MM.1S (cell line): ENCODE results near the gene NCKAP5.

Experiments
- DNase-seq: peaks from one replicate; pipeline ENCODE4 v3.0.0-alpha.2; 2015
- H2AFZ ChIP-seq: fragments of 300-600 bp; sonication (generic); 2 replicates; pipeline ENCODE4 v1.6.0; 2016; ENCODE audit warnings: antibody characterized with exemption, low read length
- H3F3A ChIP-seq: fragments of 300-600 bp; sonication (generic); 2 replicates; pipeline ENCODE4 v1.6.1; 2016; ENCODE audit warnings: mild to moderate bottlenecking, antibody characterized with exemption, low read length, moderate library complexity, mixed read lengths; ENCODE audit not compliant: insufficient read depth
- H3K27ac ChIP-seq: fragments of 300-600 bp; sonication (generic); 2 replicates; pipeline ENCODE4 v1.5.1; 2016; ENCODE audit warnings: mild to moderate bottlenecking, low read length
- H3K27me3 ChIP-seq: fragments of 300-600 bp; sonication (generic); replicated peaks from 2 replicates; pipeline ENCODE4 v1.6.0; 2016; ENCODE audit warnings: low read length; ENCODE audit not compliant: insufficient read depth
- H3K36me3 ChIP-seq: fragments of 300-600 bp; sonication (generic); replicated peaks from 2 replicates; pipeline ENCODE4 v1.6.1; 2016; ENCODE audit warnings: mild to moderate bottlenecking, low read length, mixed read lengths; ENCODE audit not compliant: insufficient read depth
- H3K4me1 ChIP-seq: fragments of 300-600 bp; sonication (generic); 2 replicates; pipeline ENCODE4 v1.6.1; 2016; ENCODE audit warnings: low read length, mixed read lengths
- H3K4me2 ChIP-seq: fragments of 300-600 bp; sonication (generic); 2 replicates; pipeline ENCODE4 v1.6.0; 2016; ENCODE audit warnings: low read depth, low read length
- H3K4me3 ChIP-seq: fragments of 300-600 bp; sonication (generic); 2 replicates; pipeline ENCODE4 v1.5.1; 2016; ENCODE audit warnings: low read length, mixed read lengths
- H3K79me2 ChIP-seq: fragments of 300-600 bp; sonication (generic); 2 replicates; pipeline ENCODE4 v1.6.1; 2016; ENCODE audit warnings: mixed run types, low read length, mixed read lengths
- H3K9ac ChIP-seq: fragments of 300-600 bp; sonication (generic); 2 replicates; pipeline ENCODE4 v1.6.1; 2016; ENCODE audit warnings: low read length, mixed read lengths
- H3K9me2 ChIP-seq: fragments of 300-600 bp; sonication (generic); replicated peaks from 2 replicates; pipeline ENCODE4 v1.6.1; 2016; ENCODE audit warnings: mild to moderate bottlenecking, low read length, mixed read lengths; ENCODE audit not compliant: insufficient read depth
- H3K9me3 ChIP-seq: fragments of 300-600 bp; sonication (generic); replicated peaks from 2 replicates; pipeline ENCODE4 v1.6.1; 2016; ENCODE audit warnings: mild to moderate bottlenecking, low read length, mixed read lengths; ENCODE audit not compliant: insufficient read depth
- H4K20me1 ChIP-seq: fragments of 300-600 bp; sonication (generic); 2 replicates; pipeline ENCODE4 v1.6.1; 2016; ENCODE audit warnings: mild to moderate bottlenecking, low read length, moderate library complexity, mixed read lengths; ENCODE audit not compliant: insufficient read depth
- CTCF ChIP-seq: fragments of 300-600 bp; sonication (generic); IDR thresholded peaks from 2 replicates; pipeline ENCODE4 v1.5.1; 2016; ENCODE audit warnings: antibody characterized with exemption, low read length, mixed read lengths
- EZH2 ChIP-seq: fragments of 300-600 bp; sonication (generic); optimal IDR thresholded peaks from 2 replicates; pipeline ENCODE3; 2017; ENCODE audit warnings: low read depth, mild to moderate bottlenecking, antibody characterized with exemption, low read length, mixed read lengths
- EZH2phosphoT487 ChIP-seq: fragments of 300-600 bp; sonication (generic); IDR thresholded peaks from 2 replicates; pipeline ENCODE4 v1.6.1; 2018; ENCODE audit warnings: antibody characterized with exemption, low read length

NCKAP5 gene

GRCh38 chr2:133516405-133517026, 51.7 kb downstream of the NCKAP5 start:
- H3K79me2 ChIP-seq = no peaks in the 10 kb centered on the region
- H3K9ac ChIP-seq = no peak overlapping the region
- TF ChIP-seq EZH2phosphoT487 (no peak), EZH2 (no peak), CTCF (no peak)
- H3K4me1 ChIP-seq = 0 out of 2 replicates have a peak, but pooled peaks cover 4% of the 10 kb centered on the region
- no peaks in the 10 kb centered on the region for H3K27me3 ChIP-seq
- H4K20me1 ChIP-seq = no peaks in the 10 kb centered on the region
- H3K4me3 ChIP-seq = no peak overlapping the region
- H3F3A ChIP-seq = no peaks in the 10 kb centered on the region
- H3K36me3 ChIP-seq = no peaks in the 10 kb centered on the region
- no peak overlapping the region for H3K27ac ChIP-seq
- no peak overlapping the region for H3K4me2 ChIP-seq
- no peak overlapping the region for H2AFZ ChIP-seq
- H3K9me2 ChIP-seq = no peaks in the 10 kb centered on the region
- no peaks in the 10 kb centered on the region for H3K9me3 ChIP-seq
- no peak for DNase-seq

- 0 out of 2 replicates have a peak, but pooled peaks cover 4% of the 10 kb centered on the region for H3K4me1 ChIP-seq
- no peak overlapping the region for H3K27ac ChIP-seq
- H4K20me1 ChIP-seq = no peaks in the 10 kb centered on the region
- H3K79me2 ChIP-seq = no peaks in the 10 kb centered on the region
- no peaks in the 10 kb centered on the region for H3K27me3 ChIP-seq
- H3K9me3 ChIP-seq = no peaks in the 10 kb centered on the region
- no peaks in the 10 kb centered on the region for H3K36me3 ChIP-seq
- no peak overlapping the region for H3K4me2 ChIP-seq
- no peaks in the 10 kb centered on the region for H3K9me2 ChIP-seq
- TF ChIP-seq CTCF (no peak), EZH2 (no peak), EZH2phosphoT487 (no peak)
- H3F3A ChIP-seq = no peaks in the 10 kb centered on the region
- no peak overlapping the region for H3K9ac ChIP-seq
- H3K4me3 ChIP-seq = no peak overlapping the region
- DNase-seq = no peak
- H2AFZ ChIP-seq = no peak overlapping the region
Observed at GRCh38 chr2:133515271-133515670, 53.0 kb downstream of the NCKAP5 start.

DNA sequence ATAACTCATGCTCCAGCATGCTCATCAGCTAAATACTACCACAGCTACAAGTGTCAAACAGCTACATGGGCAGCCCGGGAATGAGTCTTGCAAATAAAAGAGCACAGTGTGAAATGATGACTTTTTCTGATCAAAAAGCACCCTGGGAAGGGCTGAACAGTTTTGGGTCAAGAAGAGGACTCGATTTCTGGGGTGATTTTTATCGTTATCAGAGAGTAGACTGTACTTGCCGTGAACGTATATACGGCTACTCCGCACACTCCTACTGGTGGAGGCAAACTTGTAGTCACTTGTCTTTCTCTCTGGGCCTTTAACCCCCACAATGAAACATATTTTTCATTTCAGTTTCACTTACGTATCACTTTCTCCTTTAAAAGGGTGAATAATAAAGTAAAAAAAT, 54.4 kb downstream of the NCKAP5 start:
- no peak overlapping the region for H3K9ac ChIP-seq
- DNase-seq = no peak
- H3K9me2 ChIP-seq = no peaks in the 10 kb centered on the region
- no peak overlapping the region for H3K4me2 ChIP-seq
- H2AFZ ChIP-seq = no peak overlapping the region
- H3K27me3 ChIP-seq = no peaks in the 10 kb centered on the region
- H3K79me2 ChIP-seq = no peaks in the 10 kb centered on the region
- H3K27ac ChIP-seq = no peak overlapping the region
- H3F3A ChIP-seq = no peaks in the 10 kb centered on the region
- H3K9me3 ChIP-seq = no peaks in the 10 kb centered on the region
- TF ChIP-seq EZH2phosphoT487 (no peak), EZH2 (no peak), CTCF (no peak)
- H3K4me1 ChIP-seq = no peaks in the 10 kb centered on the region
- no peaks in the 10 kb centered on the region for H4K20me1 ChIP-seq
- no peaks in the 10 kb centered on the region for H3K36me3 ChIP-seq
- no peak overlapping the region for H3K4me3 ChIP-seq
